ENCODE results near the gene CNTNAP5. TPM values are rescaled to one million over a fixed set of nuclear protein-coding genes. Genes with fewer than 3 reads are reported as not detected.

Gene CNTNAP5
- total RNA-seq, 1 experiment from 2014 or later = not detected

DNA sequence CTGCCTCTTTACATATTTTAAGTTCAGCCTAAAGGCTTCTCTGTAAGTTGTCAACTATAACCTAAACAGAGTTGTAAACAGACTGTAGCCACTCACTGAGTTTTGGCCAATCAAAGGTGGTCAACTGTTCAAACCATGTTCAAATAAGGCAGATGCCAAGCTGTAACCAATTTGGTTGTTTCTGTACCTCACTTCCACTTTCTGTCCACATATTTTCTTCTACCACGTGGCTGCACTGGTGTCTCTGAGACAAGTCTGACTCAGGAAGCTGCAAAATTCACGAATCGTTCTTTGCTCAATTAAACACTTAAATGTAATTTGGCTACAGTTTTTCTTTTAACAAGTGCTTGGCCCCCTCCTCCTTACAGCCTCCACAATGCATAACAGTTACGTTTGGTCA is 555.2 kb downstream of the CNTNAP5 start:
- no TSS peak for BruUV-seq (replicated peaks)
- no peaks in the 10 kb centered on the region for H3K27me3 Mint-ChIP-seq (ENCODE audit: unreplicated experiment)
- no peak overlapping the region for H3K27ac Mint-ChIP-seq (ENCODE audit: unreplicated experiment)
- no peaks in the 10 kb centered on the region for H3K4me1 Mint-ChIP-seq (ENCODE audit: low read depth, unreplicated experiment)
- H3K4me3 Mint-ChIP-seq (ENCODE audit: low read depth, unreplicated experiment) = no peak overlapping the region
- no peak for TF ChIP-seq CTCF (IDR thresholded peaks at IDR 0.05; ENCODE audit: unreplicated experiment)
- no peak for DNase-seq
- CTCF ChIA-PET = no interaction called here
- peaks cover 21% of the 10 kb centered on the region for H3K9me3 Mint-ChIP-seq (ENCODE audit: low read depth, unreplicated experiment)
- intact Hi-C loops (cut with micrococcal nuclease; ENCODE audit: unreplicated experiment) = no loop called here
- H3K36me3 Mint-ChIP-seq (ENCODE audit: insufficient read depth, unreplicated experiment) = no peaks in the 10 kb centered on the region

DNA sequence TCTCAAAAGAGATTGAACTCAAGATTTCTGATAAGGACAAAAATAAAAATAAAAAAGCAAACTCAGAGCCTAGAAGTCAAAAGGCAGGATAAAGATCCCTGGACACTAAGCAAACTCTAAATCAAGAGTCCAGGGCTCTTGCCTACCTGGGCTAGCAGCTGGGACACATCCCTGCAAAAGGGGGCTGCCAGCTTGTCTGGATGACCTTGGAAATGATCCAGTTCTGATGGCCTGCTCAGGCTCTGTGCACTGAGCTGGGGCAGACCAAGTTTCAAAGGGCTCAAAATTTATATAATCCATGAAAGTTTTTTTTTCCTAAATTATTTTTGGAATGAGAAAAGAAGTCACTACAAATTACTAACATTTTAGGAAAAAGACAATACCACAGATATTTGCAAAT is 557.3 kb downstream of the CNTNAP5 start:
- BruUV-seq (replicated peaks) = no TSS peak
- CTCF ChIA-PET = no interaction called here
- intact Hi-C loops (cut with micrococcal nuclease; ENCODE audit: unreplicated experiment) = no loop called here
- no peaks in the 10 kb centered on the region for H3K36me3 Mint-ChIP-seq (ENCODE audit: insufficient read depth, unreplicated experiment)
- TF ChIP-seq CTCF (IDR thresholded peaks at IDR 0.05; ENCODE audit: unreplicated experiment) = no peak
- DNase-seq = no peak
- peaks cover 17% of the 10 kb centered on the region for H3K9me3 Mint-ChIP-seq (ENCODE audit: low read depth, unreplicated experiment)
- H3K27ac Mint-ChIP-seq (ENCODE audit: unreplicated experiment) = no peak overlapping the region
- no peaks in the 10 kb centered on the region for H3K4me1 Mint-ChIP-seq (ENCODE audit: low read depth, unreplicated experiment)
- no peaks in the 10 kb centered on the region for H3K27me3 Mint-ChIP-seq (ENCODE audit: unreplicated experiment)
- H3K4me3 Mint-ChIP-seq (ENCODE audit: low read depth, unreplicated experiment) = no peak overlapping the region

- Mint-ChIP-seq H3K4me3 (ENCODE audit: low read depth, unreplicated experiment) (no peak overlapping the region), H3K36me3 (ENCODE audit: insufficient read depth, unreplicated experiment) (no peaks in the 10 kb centered on the region), H3K27me3 (ENCODE audit: unreplicated experiment) (no peaks in the 10 kb centered on the region), H3K9me3 (ENCODE audit: low read depth, unreplicated experiment) (peaks cover 15% of the 10 kb centered on the region), H3K27ac (ENCODE audit: unreplicated experiment) (no peak overlapping the region), H3K4me1 (ENCODE audit: low read depth, unreplicated experiment) (no peaks in the 10 kb centered on the region)
- DNase-seq = no peak
- CTCF ChIA-PET = no interaction called here
- no peak for TF ChIP-seq CTCF (IDR thresholded peaks at IDR 0.05; ENCODE audit: unreplicated experiment)
- intact Hi-C loops (cut with micrococcal nuclease; ENCODE audit: unreplicated experiment) = no loop called here
- BruUV-seq (replicated peaks) = no TSS peak
These were observed 559.5 kb downstream of the CNTNAP5 start for GRCh38 chr2:124584615-124585014.

DNA sequence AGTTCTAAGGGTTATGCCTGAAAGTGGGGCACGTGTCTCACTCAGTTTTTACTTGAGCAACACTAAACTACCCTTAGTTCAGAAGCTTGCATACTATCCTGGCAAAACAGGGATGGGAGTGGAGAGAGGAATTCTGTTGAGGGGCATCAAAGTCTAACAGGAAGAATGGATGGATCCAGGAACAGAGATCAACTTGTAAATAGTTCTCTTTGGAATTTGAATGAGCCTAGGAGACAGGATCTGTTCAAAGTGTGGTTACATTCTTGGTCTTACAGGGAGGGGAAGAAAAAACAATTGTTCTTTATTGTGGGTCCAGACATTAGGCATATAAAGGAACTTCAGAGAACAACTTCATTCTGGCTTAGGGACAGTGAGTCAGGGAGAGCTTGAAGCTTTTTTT is 560.2 kb downstream of the CNTNAP5 start:
- BruUV-seq (replicated peaks) = no TSS peak
- Mint-ChIP-seq H3K4me1 (ENCODE audit: low read depth, unreplicated experiment) (no peaks in the 10 kb centered on the region), H3K36me3 (ENCODE audit: insufficient read depth, unreplicated experiment) (no peaks in the 10 kb centered on the region), H3K27me3 (ENCODE audit: unreplicated experiment) (no peaks in the 10 kb centered on the region), H3K4me3 (ENCODE audit: low read depth, unreplicated experiment) (no peak overlapping the region), H3K27ac (ENCODE audit: unreplicated experiment) (no peak overlapping the region), H3K9me3 (ENCODE audit: low read depth, unreplicated experiment) (peaks cover 20% of the 10 kb centered on the region)
- no peak for TF ChIP-seq CTCF (IDR thresholded peaks at IDR 0.05; ENCODE audit: unreplicated experiment)
- no peak for DNase-seq
- CTCF ChIA-PET = interaction anchor here (0.6 kb wide), 1 partner anchor 15 kb away, joined by 3 read pairs; no protein-coding TSS in a partner anchor
- intact Hi-C loops (cut with micrococcal nuclease; ENCODE audit: unreplicated experiment) = no loop called here
